K562 (cell line): ENCODE measurements around the gene KIAA1958. TPM values are rescaled to one million over a fixed set of nuclear protein-coding genes. Genes with fewer than 3 reads are reported as not detected.

Experiments
- CHAMP1 ChIP-seq: fragments of 450-650 bp; IDR thresholded peaks from 2 replicates; pipeline ENCODE4 v1.6.1; 2016; ENCODE audit warnings: mild to moderate bottlenecking
- CREB1 ChIP-seq, 2 experiments: sonication (generic) in 1 of 2; formaldehyde crosslinking in 1 of 2; IDR thresholded peaks; 2 replicates each; pipeline versions ENCODE4 v1.6.1 to v1.8.0; 2012 to 2022; ENCODE audit warnings: inconsistent platforms in 1 of 2, mild to moderate bottlenecking in 1 of 2, missing genetic modification reagents in 1 of 2, moderate library complexity in 1 of 2
- DMBX1 ChIP-seq: fragments of 250-450 bp; sonication (Bioruptor Pico); IDR thresholded peaks from 2 replicates; pipeline ENCODE4 v1.8.0; 2022; ENCODE audit warnings: inconsistent platforms, mild to moderate bottlenecking, moderate library complexity, borderline replicate concordance
- FOXK2 ChIP-seq, 2 experiments: fragments of 450-650 bp; IDR thresholded peaks in 1 of 2; conservative IDR thresholded peaks in 1 of 2; 2 replicates each; pipeline ENCODE4 v1.6.1; 2016; ENCODE audit warnings: low read depth in 2 of 2, mild to moderate bottlenecking in 1 of 2
- JUND ChIP-seq, 2 experiments: IDR thresholded peaks; 2 replicates in 1 of 2; 3 replicates in 1 of 2; pipeline ENCODE4 v1.6.1; 2011; ENCODE audit warnings: borderline replicate concordance in 2 of 2, low read depth in 2 of 2, low read length in 2 of 2, improper control_type of control experiment in 1 of 2, missing biosample characterization in 1 of 2, missing genetic modification characterization in 1 of 2, missing genetic modification reagents in 1 of 2
- KLF16 ChIP-seq: IDR thresholded peaks from 2 replicates; pipeline ENCODE4 v1.6.1; 2016; ENCODE audit warnings: antibody characterized with exemption
- NFE2 ChIP-seq: IDR thresholded peaks from 2 replicates; pipeline ENCODE4 v1.6.1; 2014; ENCODE audit warnings: antibody characterized with exemption, low read depth
- NR2C1 ChIP-seq, 2 experiments: fragments of 450-650 bp; IDR thresholded peaks; 2 replicates each; pipeline ENCODE4 v1.6.1; 2017; ENCODE audit warnings: mild to moderate bottlenecking in 2 of 2, antibody characterized with exemption in 1 of 2, inconsistent platforms in 1 of 2, missing compliant biosample characterization in 1 of 2, missing genetic modification characterization in 1 of 2
- POLR2H ChIP-seq: IDR thresholded peaks from 2 replicates; pipeline ENCODE4 v1.6.1; 2016; ENCODE audit warnings: missing genetic modification characterization, low read depth, mild to moderate bottlenecking, control low read depth, missing compliant biosample characterization, moderate library complexity
- polyA plus RNA-seq, 8 experiments: library from polyadenylated mRNA; depleted of rRNA in 4 of 8; stranded (reverse) in 5 of 8; unstranded in 3 of 8; fragments of >200 nt; fragmentation: Nextera tagmentation in 2 of 8; fragmentation: Illumina TruSeq in 1 of 8; extraction: Ambion mirVana in 2 of 8; extraction: Trizol in 1 of 8; gene quantifications; 2 replicates each; pipeline versions ENCODE4 v1.2.1 to v1.2.3, GENCODE V29; 2011 to 2014; ENCODE audit warnings: inconsistent platforms in 1 of 8, missing spikeins in 1 of 8
- total RNA-seq, 7 experiments: library from RNA; depleted of rRNA in 6 of 7; stranded (reverse); fragments of >200 nt in 6 of 7; fragmentation: Illumina TruSeq in 2 of 7; extraction: Trizol in 2 of 7; gene quantifications; 2 replicates each; pipeline versions ENCODE4 v1.2.1 to v1.2.3, GENCODE V29; 2011 to 2021; ENCODE audit warnings: low replicate concordance in 1 of 7
- TF ChIP-seq, protein P1 (sequence below): IDR thresholded peaks from 2 replicates; pipeline ENCODE4 v1.6.1; 2012; ENCODE audit warnings: low read depth, low read length, improper control_type of control experiment, borderline replicate concordance
- TF ChIP-seq, protein P2 (sequence below), 2 experiments: fragments of 450-650 bp in 1 of 2; sonication (generic) in 1 of 2; formaldehyde crosslinking in 1 of 2; IDR thresholded peaks in 1 of 2; conservative IDR thresholded peaks in 1 of 2; 2 replicates each; pipeline versions ENCODE4 v1.6.1 to v1.8.1; 2016 to 2023; ENCODE audit warnings: mild to moderate bottlenecking in 2 of 2, moderate library complexity in 2 of 2, inconsistent platforms in 1 of 2, missing genetic modification reagents in 1 of 2

Gene KIAA1958
- total and polyA plus RNA-seq, 9 of the 15 experiments (the other 6 are each of a cell fraction or from before 2014, with no cell fraction given) = 1.1 to 16.0 (median 10.1) TPM

GRCh38 chr9:112546149-112547012, 59.8 kb downstream of the KIAA1958 start (continued):
- TF ChIP-seq NR2C1 (IDR thresholded peaks at IDR 0.05) = peak; percentile 40; the same call in 1 of the 2 replicates
- peak; percentile 41; the same call in 1 of the 2 replicates for TF ChIP-seq NR2C1 (tag; IDR thresholded peaks at IDR 0.05)
- TF ChIP-seq CHAMP1 = no peak
- no peak for TF ChIP-seq CREB1 (IDR thresholded peaks at IDR 0.05)
- 0 out of 2 replicates have a peak, but pooled peaks have one; percentile 43 for TF ChIP-seq CREB1 (CRISPR knock-in tag; IDR thresholded peaks at IDR 0.05)
- peak; percentile 41; the same call in 1 of the 2 replicates for TF ChIP-seq JUND (IDR thresholded peaks at IDR 0.05; ENCODE audit: borderline replicate concordance, low read depth, low read length)
- TF ChIP-seq JUND (tag; IDR thresholded peaks at IDR 0.05; ENCODE audit: borderline replicate concordance, low read depth, low read length) = no peak; the same call in 2 of the 3 replicates
- TF ChIP-seq, protein P1, sequence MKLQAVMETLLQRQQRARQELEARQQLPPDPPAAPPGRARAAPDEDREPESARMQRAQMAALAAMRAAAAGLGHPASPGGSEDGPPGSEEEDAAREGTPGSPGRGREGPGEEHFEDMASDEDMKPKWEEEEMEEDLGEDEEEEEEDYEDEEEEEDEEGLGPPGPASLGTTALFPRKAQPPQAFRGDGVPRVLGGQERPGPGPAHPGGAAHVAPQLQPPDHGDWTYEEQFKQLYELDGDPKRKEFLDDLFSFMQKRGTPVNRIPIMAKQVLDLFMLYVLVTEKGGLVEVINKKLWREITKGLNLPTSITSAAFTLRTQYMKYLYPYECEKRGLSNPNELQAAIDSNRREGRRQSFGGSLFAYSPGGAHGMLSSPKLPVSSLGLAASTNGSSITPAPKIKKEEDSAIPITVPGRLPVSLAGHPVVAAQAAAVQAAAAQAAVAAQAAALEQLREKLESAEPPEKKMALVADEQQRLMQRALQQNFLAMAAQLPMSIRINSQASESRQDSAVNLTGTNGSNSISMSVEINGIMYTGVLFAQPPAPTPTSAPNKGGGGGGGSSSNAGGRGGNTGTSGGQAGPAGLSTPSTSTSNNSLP = peak; percentile 66; the same call in 1 of the 2 replicates
- TF ChIP-seq, protein P2, sequence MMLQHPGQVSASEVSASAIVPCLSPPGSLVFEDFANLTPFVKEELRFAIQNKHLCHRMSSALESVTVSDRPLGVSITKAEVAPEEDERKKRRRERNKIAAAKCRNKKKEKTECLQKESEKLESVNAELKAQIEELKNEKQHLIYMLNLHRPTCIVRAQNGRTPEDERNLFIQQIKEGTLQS (IDR thresholded peaks at IDR 0.05) = 0 out of 2 replicates have a peak, but pooled peaks have one; percentile 20
- TF ChIP-seq, protein P2 (CRISPR knock-in tag; conservative IDR thresholded peaks at IDR 0.05) = no peak
- 0 out of 2 replicates have a peak, but pooled peaks have one; percentile 6 for TF ChIP-seq POLR2H (tag)
- TF ChIP-seq FOXK2 (conservative IDR thresholded peaks at IDR 0.05 in 1 of 2, IDR thresholded peaks at IDR 0.05 in 1 of 2; ENCODE audit: low read depth in 2 of 2) = peak in 1 of 2 experiments; percentile 56; a peak in 2 of 4 replicates
- peak; percentile 74; the same call in 1 of the 2 replicates for TF ChIP-seq KLF16
- TF ChIP-seq NFE2 = 0 out of 2 replicates have a peak, but pooled peaks have one; percentile 10
- TF ChIP-seq DMBX1 (CRISPR knock-in tag) = peak; percentile 50; the same call in 1 of the 2 replicates
